Measurements from ENCODE around the gene MRPL20.
"Not testable (repeated sequence)": the region's sequence is repeated elsewhere in the genome, so short reads cannot be mapped to it uniquely, and the experiment has no call there.

The MRPL20 gene

DNA sequence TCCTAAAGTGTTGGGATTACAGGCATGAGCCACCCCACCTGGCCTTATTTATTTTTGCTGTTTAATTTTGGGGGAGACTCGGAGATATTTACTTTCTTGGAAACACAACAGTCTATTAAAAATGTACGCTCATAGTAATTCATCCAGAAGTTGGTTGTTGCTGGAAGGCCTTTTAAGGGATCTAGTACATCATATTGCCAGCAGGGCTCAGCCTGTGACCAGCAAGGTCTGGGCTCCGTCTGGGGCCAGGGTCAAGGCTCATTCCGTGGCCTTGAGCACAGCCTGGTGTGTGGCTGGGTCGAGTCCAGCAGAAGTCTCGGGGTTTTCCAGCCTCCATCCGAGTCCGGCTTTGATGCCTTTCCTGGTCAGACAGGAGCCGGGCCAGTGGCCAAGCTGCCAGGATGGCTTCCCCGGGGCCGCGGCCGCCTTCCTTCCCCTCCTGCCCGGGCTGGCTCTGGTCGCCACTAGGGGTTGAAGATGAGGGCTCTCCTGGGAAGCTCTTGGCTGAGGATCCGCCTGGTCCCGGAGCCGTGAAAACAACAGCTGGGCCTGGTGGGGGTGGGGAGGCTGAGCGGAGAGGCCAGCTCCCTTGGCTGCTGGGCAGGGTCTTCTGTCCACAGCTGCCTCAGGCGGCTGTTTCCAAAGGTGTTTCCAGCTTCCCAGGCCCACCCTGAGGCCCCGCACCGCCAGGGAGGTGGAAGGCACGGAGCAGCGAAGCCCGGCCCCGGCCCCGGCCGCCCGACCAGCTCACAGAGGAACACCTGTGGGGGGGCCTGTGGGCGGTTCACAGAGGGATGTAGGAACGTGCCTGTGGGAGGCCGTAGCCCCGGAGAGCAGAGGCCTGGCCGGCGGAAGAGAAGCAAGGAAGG lies 23.3 kb upstream of the MRPL20 start:
- H3K4me3 ChIP-seq (ENCODE audit: low read depth, low read length): no peak overlapping the region
- peaks cover 45% of the 10 kb centered on the region for H3K4me1 ChIP-seq
- TF ChIP-seq, protein P1, sequence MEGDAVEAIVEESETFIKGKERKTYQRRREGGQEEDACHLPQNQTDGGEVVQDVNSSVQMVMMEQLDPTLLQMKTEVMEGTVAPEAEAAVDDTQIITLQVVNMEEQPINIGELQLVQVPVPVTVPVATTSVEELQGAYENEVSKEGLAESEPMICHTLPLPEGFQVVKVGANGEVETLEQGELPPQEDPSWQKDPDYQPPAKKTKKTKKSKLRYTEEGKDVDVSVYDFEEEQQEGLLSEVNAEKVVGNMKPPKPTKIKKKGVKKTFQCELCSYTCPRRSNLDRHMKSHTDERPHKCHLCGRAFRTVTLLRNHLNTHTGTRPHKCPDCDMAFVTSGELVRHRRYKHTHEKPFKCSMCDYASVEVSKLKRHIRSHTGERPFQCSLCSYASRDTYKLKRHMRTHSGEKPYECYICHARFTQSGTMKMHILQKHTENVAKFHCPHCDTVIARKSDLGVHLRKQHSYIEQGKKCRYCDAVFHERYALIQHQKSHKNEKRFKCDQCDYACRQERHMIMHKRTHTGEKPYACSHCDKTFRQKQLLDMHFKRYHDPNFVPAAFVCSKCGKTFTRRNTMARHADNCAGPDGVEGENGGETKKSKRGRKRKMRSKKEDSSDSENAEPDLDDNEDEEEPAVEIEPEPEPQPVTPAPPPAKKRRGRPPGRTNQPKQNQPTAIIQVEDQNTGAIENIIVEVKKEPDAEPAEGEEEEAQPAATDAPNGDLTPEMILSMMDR (IDR thresholded peaks at IDR 0.05; ENCODE audit: low read depth, low read length): peak; percentile 14; the same call in 1 of the 2 replicates
- peak; percentile 66 for DNase-seq
- no peaks in the 10 kb centered on the region for H3K27me3 ChIP-seq
- no peaks in the 10 kb centered on the region for H3K9me3 ChIP-seq
- no peaks in the 10 kb centered on the region for H3K36me3 ChIP-seq

DNA sequence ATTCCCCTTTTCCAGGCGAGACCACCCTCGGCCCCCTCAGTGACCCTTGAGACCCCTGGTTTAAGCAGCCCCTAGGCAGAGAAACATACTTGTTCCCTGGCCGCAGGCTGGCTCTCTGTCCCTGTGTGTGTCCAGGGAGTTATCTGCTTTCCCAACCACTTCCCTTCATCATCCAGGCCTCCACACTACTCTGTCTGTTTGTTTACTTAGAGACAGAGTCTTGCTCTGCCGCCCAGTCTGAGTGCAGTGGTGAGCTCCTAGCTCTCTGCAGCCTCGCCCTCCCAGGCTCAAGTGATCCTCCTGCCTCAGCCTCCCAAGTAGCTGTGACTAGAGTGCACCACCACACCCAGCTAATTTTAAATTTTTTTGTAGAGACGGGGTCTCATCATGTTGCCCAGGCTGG lies 22.6 kb upstream of the MRPL20 start:
- H3K4me3 ChIP-seq (ENCODE audit: low read depth, low read length): no peak overlapping the region
- H3K36me3 ChIP-seq: no peaks in the 10 kb centered on the region
- DNase-seq: no peak
- peaks cover 38% of the 10 kb centered on the region for H3K4me1 ChIP-seq
- no peaks in the 10 kb centered on the region for H3K27me3 ChIP-seq
- H3K9me3 ChIP-seq: no peaks in the 10 kb centered on the region
- TF ChIP-seq, protein P1 (IDR thresholded peaks at IDR 0.05; ENCODE audit: low read depth, low read length): no peak

DNA sequence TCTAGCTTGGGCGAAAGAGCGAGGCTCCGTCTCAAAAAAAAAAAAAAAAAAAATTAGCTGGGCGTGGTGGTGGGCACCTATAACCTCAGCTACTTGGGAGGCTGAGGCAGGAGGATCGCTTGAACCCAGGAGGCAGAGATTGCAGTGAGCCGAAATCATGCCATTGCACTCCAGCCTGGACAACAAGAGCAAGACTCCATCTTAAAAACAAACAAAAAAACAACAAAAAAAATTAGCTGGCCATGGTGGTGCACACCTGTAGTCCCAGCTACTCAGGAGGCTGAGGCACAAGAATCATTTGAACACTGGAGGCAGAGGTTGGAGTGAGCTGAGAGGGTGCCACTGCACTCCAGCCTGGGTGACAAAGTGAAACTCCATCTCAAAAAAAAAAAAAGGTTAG lies 21.9 kb upstream of the MRPL20 start:
- DNase-seq; H3K9me3 ChIP-seq; H3K36me3 ChIP-seq; H3K4me3 ChIP-seq (ENCODE audit: low read depth, low read length); H3K27me3 ChIP-seq: not testable (repeated sequence)
- peaks cover 32% of the 10 kb centered on the region for H3K4me1 ChIP-seq

DNA sequence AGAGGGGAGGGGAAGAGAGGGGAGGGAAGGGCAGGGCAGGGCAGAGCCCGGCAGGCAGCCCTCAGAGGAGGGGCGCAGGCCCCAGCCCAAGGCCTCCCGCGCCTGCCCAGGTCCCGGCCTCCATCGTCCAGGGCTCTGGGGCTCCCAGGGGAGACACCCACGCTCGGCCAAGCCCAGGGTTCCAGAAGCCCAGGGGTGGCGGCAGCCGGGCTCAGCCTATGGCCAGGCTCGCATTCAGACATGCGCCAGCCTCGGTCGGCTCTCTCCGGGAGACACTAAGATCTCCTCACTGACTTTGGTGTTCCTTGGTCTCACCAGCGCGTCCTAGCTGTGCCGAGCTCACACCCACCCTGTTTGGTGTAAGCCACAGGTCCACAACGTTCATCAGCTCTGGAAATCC lies 21.1 kb upstream of the MRPL20 start:
- peak; percentile 17 for DNase-seq
- Histone ChIP-seq H3K4me3 (ENCODE audit: low read depth, low read length) (no peak overlapping the region), H3K9me3 (no peaks in the 10 kb centered on the region), H3K36me3 (no peaks in the 10 kb centered on the region), H3K4me1 (peaks cover 24% of the 10 kb centered on the region), H3K27me3 (no peaks in the 10 kb centered on the region)
- TF ChIP-seq, protein P1 (IDR thresholded peaks at IDR 0.05; ENCODE audit: low read depth, low read length): no peak

DNA sequence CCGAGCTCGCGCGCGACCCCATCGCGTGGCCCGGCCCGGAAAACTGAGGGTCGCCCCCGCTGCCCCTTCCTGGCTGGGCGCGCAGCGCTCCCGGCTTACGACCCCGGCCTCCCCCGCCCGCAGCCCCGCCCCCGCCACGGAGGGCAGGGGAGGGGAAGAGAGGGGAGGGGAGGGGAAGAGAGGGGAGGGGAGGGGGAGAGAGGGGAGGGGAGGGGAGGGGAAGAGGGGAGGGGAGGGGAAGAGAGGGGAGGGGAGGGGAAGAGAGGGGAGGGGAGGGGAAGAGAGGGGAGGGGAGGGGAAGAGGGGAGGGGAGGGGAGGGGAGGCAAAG lies 20.7 kb upstream of the MRPL20 start:
- no peak for DNase-seq
- TF ChIP-seq, protein P1 (IDR thresholded peaks at IDR 0.05; ENCODE audit: low read depth, low read length): no peak
- Histone ChIP-seq H3K9me3 (no peaks in the 10 kb centered on the region), H3K4me3 (ENCODE audit: low read depth, low read length) (0 out of 2 replicates have a peak overlapping the region, but pooled peaks have one; percentile 6), H3K4me1 (peaks cover 20% of the 10 kb centered on the region), H3K36me3 (no peaks in the 10 kb centered on the region), H3K27me3 (no peaks in the 10 kb centered on the region)

DNA sequence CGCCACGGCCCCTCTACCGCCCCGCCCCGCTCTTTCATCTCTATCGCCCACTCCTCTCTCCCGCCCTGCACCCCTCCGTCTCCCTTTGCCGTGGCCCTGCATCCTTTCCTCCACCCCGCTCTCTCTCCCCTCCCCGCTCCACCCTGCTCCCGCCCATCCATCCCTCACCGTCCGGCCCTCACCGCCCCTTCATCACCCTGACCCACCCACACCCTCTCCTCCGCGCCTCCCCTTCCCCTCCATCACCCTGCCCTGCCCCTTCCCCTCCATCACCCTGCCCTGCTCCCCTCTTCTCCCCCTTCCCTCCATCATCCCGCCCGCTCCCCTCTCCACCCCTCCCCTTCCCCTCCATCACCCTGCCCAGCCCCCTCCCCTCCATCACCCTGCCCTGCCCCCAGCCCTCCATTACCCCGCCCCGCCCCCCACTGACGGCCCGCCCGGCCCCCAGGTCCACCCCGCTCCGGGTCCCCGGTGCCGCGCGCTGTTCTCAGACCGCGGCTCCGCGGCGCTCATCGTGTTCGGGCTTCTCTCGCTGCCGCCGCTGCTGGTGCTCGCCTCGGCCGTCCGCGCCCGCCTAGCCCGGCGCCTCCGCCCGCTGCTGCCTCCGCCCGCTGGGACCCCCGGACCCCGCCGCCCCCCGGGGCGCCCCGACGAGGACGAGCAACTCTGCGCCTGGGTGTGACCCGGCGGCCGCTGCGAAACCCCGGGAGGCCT lies 20.2 kb upstream of the MRPL20 start:
- Histone ChIP-seq H3K9me3 (no peaks in the 10 kb centered on the region), H3K27me3 (no peaks in the 10 kb centered on the region), H3K36me3 (no peaks in the 10 kb centered on the region), H3K4me3 (ENCODE audit: low read depth, low read length) (0 out of 2 replicates have a peak overlapping the region, but pooled peaks have one; percentile 6), H3K4me1 (peaks cover 15% of the 10 kb centered on the region)
- TF ChIP-seq, protein P1 (IDR thresholded peaks at IDR 0.05; ENCODE audit: low read depth, low read length): no peak
- peak; percentile 37 for DNase-seq
